Measurements from ENCODE around the gene RASD2.

RASD2 gene

DNA sequence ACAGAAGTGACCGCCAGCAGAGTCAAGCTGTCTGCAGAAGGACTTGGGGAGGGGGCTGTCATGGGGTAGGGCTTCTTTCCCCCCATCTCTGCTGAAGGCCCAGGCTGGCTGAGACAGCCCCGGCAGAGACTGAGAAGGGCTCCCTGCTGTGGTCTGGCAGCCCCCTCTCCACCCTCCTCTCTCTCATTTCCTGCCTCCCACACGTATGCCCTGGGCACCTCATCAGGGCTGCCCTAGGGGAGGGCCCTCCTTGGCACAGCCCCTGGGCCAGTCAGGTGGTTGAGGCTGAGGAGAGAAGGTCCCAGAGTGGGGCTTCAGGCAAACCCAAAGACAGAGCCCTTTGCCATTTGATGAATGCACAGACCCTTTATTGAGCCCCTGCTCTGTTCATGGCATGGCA lies 3.6 kb downstream of the RASD2 start:
- no peak for DNase-seq
- no peak overlapping the region for H3K14ac ChIP-seq (ENCODE audit: low read length in 2 of 2)
- H2AFZ ChIP-seq (ENCODE audit: low read depth, low read length): no peak overlapping the region
- H3K4ac ChIP-seq (ENCODE audit: low read depth in 1 of 2, low read length in 2 of 2): no peak overlapping the region
- no peak overlapping the region for H2BK120ac ChIP-seq (ENCODE audit: low read depth, low read length)
- H4K91ac ChIP-seq (ENCODE audit: low read length): peak overlapping the region; percentile 18
- H3K79me1 ChIP-seq (replicated peaks; ENCODE audit: low read length, poor library complexity, severe bottlenecking): no peaks in the 10 kb centered on the region
- H2AK5ac ChIP-seq (ENCODE audit: low read length, severe bottlenecking): no peak overlapping the region
- H3K4me1 ChIP-seq (ENCODE audit: control insufficient read depth, insufficient read depth, low read depth, low read length): peaks cover 24% of the 10 kb centered on the region
- WGBS: 57% methylated on average over 2 of the region's 3 CpGs
- no peak overlapping the region for H3K18ac ChIP-seq (ENCODE audit: low read depth in 1 of 2, low read length in 2 of 2)
- H2BK5ac ChIP-seq (ENCODE audit: low read depth, low read length, poor library complexity, severe bottlenecking): no peak overlapping the region
- peaks cover 68 to 93% of the 10 kb centered on the region in 2 experiments for H3K27me3 ChIP-seq (ENCODE audit: control insufficient read depth in 1 of 2, insufficient read depth in 1 of 2, low read length in 2 of 2)
- no peak overlapping the region for H3K27ac ChIP-seq (ENCODE audit: low read length, poor library complexity, severe bottlenecking)
- H4K8ac ChIP-seq (ENCODE audit: low read length): no peak overlapping the region
- no peak overlapping the region for H2BK15ac ChIP-seq (ENCODE audit: low read depth, poor library complexity, severe bottlenecking)
- H3K9me3 ChIP-seq (ENCODE audit: control insufficient read depth, low read length): no peaks in the 10 kb centered on the region
- no peak overlapping the region for H2BK12ac ChIP-seq (ENCODE audit: low read length in 2 of 2)
- H3K23ac ChIP-seq (ENCODE audit: low read length in 2 of 2): no peak overlapping the region
- no peak overlapping the region for H3K4me2 ChIP-seq (ENCODE audit: low read length, poor library complexity, severe bottlenecking)
- no peaks in the 10 kb centered on the region for H3K36me3 ChIP-seq (ENCODE audit: control insufficient read depth in 1 of 2, insufficient read depth in 2 of 2, low read depth in 1 of 2, low read length in 2 of 2)
- no peak overlapping the region for H3K4me3 ChIP-seq (ENCODE audit: insufficient read depth in 1 of 2, low read depth in 1 of 2, low read length in 2 of 2)
- no peak overlapping the region for H3K9ac ChIP-seq (ENCODE audit: low read length)

DNA sequence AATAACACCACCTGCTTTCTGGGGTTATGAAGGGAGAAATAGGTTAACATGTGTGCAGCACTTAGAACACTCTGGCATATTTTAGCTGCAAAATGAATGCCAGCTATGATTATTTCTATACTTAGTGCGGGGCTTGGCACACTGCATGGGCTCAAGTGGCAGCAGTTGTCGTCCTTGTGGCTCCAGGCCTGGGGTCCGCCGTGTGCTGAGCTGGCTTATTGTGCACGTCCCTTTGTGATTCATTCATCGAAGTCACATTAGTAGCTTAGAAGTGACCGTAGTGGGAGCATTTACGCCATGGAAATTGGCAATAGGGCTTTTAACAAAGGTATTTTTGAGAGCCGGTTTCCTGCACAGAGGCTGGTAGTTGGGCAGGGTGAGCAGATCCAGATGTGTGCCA lies 4.2 kb downstream of the RASD2 start:
- no peaks in the 10 kb centered on the region for H3K36me3 ChIP-seq (ENCODE audit: control insufficient read depth in 1 of 2, insufficient read depth in 2 of 2, low read depth in 1 of 2, low read length in 2 of 2)
- H3K4me3 ChIP-seq (ENCODE audit: insufficient read depth in 1 of 2, low read depth in 1 of 2, low read length in 2 of 2): no peak overlapping the region
- no peak overlapping the region for H3K4ac ChIP-seq (ENCODE audit: low read depth in 1 of 2, low read length in 2 of 2)
- H3K18ac ChIP-seq (ENCODE audit: low read depth in 1 of 2, low read length in 2 of 2): no peak overlapping the region
- no peaks in the 10 kb centered on the region for H3K79me1 ChIP-seq (replicated peaks; ENCODE audit: low read length, poor library complexity, severe bottlenecking)
- no peak overlapping the region for H2BK15ac ChIP-seq (ENCODE audit: low read depth, poor library complexity, severe bottlenecking)
- H2BK5ac ChIP-seq (ENCODE audit: low read depth, low read length, poor library complexity, severe bottlenecking): no peak overlapping the region
- no peaks in the 10 kb centered on the region for H3K9me3 ChIP-seq (ENCODE audit: control insufficient read depth, low read length)
- H3K4me1 ChIP-seq (ENCODE audit: control insufficient read depth, insufficient read depth, low read depth, low read length): peaks cover 22% of the 10 kb centered on the region
- H3K14ac ChIP-seq (ENCODE audit: low read length in 2 of 2): no peak overlapping the region
- no peak overlapping the region for H3K9ac ChIP-seq (ENCODE audit: low read length)
- no peak overlapping the region for H2AK5ac ChIP-seq (ENCODE audit: low read length, severe bottlenecking)
- WGBS: 84% methylated on average over 9 of the region's 9 CpGs
- H4K91ac ChIP-seq (ENCODE audit: low read length): no peak overlapping the region
- no peak for DNase-seq
- H2BK120ac ChIP-seq (ENCODE audit: low read depth, low read length): no peak overlapping the region
- peaks cover 68 to 92% of the 10 kb centered on the region in 2 experiments for H3K27me3 ChIP-seq (ENCODE audit: control insufficient read depth in 1 of 2, insufficient read depth in 1 of 2, low read length in 2 of 2)
- no peak overlapping the region for H3K27ac ChIP-seq (ENCODE audit: low read length, poor library complexity, severe bottlenecking)
- no peak overlapping the region for H2BK12ac ChIP-seq (ENCODE audit: low read length in 2 of 2)
- no peak overlapping the region for H2AFZ ChIP-seq (ENCODE audit: low read depth, low read length)
- no peak overlapping the region for H3K4me2 ChIP-seq (ENCODE audit: low read length, poor library complexity, severe bottlenecking)
- peak overlapping the region; percentile 13 for H4K8ac ChIP-seq (ENCODE audit: low read length)
- no peak overlapping the region for H3K23ac ChIP-seq (ENCODE audit: low read length in 2 of 2)

DNA sequence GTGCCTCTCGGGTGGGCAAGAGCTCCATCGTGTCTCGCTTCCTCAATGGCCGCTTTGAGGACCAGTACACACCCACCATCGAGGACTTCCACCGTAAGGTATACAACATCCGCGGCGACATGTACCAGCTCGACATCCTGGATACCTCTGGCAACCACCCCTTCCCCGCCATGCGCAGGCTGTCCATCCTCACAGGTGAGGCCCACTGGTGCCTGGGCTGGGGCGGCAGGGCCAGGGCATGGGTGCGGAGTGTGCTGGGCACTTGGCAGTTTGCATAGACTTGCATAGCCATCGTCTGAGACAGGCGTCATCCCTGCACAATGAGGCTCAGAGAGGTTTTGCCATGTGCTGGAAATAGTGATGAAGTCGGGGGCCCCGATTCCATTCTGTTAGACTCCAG lies 6.3 kb downstream of the RASD2 start:
- no peak for DNase-seq
- no peak overlapping the region for H2AFZ ChIP-seq (ENCODE audit: low read depth, low read length)
- WGBS: 95% methylated on average over 18 of the region's 18 CpGs

DNA sequence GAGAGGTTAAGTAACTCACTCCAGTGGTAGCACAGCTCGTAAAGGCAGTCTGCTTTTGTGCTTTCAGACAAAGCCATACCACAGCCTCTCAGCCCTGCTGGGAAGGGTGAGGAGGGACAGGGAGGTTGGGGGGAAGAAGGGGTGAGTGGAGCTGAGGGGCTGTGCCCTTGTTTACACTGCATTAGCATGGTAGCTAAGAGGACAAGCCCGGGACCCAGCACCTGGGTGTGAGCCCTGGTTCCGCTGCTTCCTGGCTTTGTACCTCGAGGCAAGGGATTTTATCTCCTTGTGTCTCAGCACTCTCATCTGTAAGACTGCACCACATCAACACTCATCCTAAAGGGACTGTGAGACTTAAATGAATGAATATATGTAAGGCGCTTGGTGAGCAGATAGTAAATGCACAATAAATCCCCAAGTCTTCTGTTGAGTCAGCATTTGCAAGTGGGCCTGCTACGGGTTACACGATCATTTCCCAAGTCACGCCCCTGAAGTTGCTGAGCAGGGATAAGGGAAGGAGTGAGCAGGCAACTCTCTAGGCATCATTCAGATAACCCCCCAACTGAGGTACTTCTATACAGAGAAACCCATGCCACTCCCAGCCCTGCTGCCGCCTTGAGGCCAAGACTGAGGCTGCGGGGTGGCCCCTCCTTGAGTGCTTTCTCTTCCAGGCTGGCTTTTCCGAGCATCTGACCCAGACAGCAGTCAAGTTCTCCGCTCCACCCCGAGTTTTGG lies 7.5 kb downstream of the RASD2 start:
- no peak overlapping the region for H3K27ac ChIP-seq (ENCODE audit: low read length, poor library complexity, severe bottlenecking)
- peaks cover 54 to 74% of the 10 kb centered on the region in 2 experiments for H3K27me3 ChIP-seq (ENCODE audit: control insufficient read depth in 1 of 2, insufficient read depth in 1 of 2, low read length in 2 of 2)
- no peak overlapping the region for H4K91ac ChIP-seq (ENCODE audit: low read length)
- H3K9me3 ChIP-seq (ENCODE audit: control insufficient read depth, low read length): no peaks in the 10 kb centered on the region
- H2BK5ac ChIP-seq (ENCODE audit: low read depth, low read length, poor library complexity, severe bottlenecking): no peak overlapping the region
- no peak overlapping the region for H3K4me2 ChIP-seq (ENCODE audit: low read length, poor library complexity, severe bottlenecking)
- H3K14ac ChIP-seq (ENCODE audit: low read length in 2 of 2): no peak overlapping the region
- peak overlapping the region; percentile 36 for H2BK15ac ChIP-seq (ENCODE audit: low read depth, poor library complexity, severe bottlenecking)
- H2BK12ac ChIP-seq (ENCODE audit: low read length in 2 of 2): peak overlapping the region in 1 of 2 experiments; percentile 46
- WGBS: 61% methylated on average over 11 of the region's 13 CpGs
- H4K8ac ChIP-seq (ENCODE audit: low read length): peak overlapping the region; percentile 47
- H2AFZ ChIP-seq (ENCODE audit: low read depth, low read length): no peak overlapping the region
- H3K79me1 ChIP-seq (replicated peaks; ENCODE audit: low read length, poor library complexity, severe bottlenecking): no peaks in the 10 kb centered on the region
- no peak overlapping the region for H3K4me3 ChIP-seq (ENCODE audit: insufficient read depth in 1 of 2, low read depth in 1 of 2, low read length in 2 of 2)
- H3K4ac ChIP-seq (ENCODE audit: low read depth in 1 of 2, low read length in 2 of 2): no peak overlapping the region
- H3K9ac ChIP-seq (ENCODE audit: low read length): no peak overlapping the region
- H3K4me1 ChIP-seq (ENCODE audit: control insufficient read depth, insufficient read depth, low read depth, low read length): peaks cover 6% of the 10 kb centered on the region
- H3K18ac ChIP-seq (ENCODE audit: low read depth in 1 of 2, low read length in 2 of 2): peak overlapping the region in 1 of 2 experiments; percentile 35
- H2AK5ac ChIP-seq (ENCODE audit: low read length, severe bottlenecking): no peak overlapping the region
- DNase-seq: peak; percentile 30
- no peaks in the 10 kb centered on the region for H3K36me3 ChIP-seq (ENCODE audit: control insufficient read depth in 1 of 2, insufficient read depth in 2 of 2, low read depth in 1 of 2, low read length in 2 of 2)
- H2BK120ac ChIP-seq (ENCODE audit: low read depth, low read length): peak overlapping the region; percentile 19
- no peak overlapping the region for H3K23ac ChIP-seq (ENCODE audit: low read length in 2 of 2)

More for the DNA sequence above, 6.3 kb downstream of the RASD2 start:
- Histone ChIP-seq H3K27ac (ENCODE audit: low read length, poor library complexity, severe bottlenecking) (no peak overlapping the region), H3K4me1 (ENCODE audit: control insufficient read depth, insufficient read depth, low read depth, low read length) (peaks cover 9% of the 10 kb centered on the region), H3K18ac (ENCODE audit: low read depth in 1 of 2, low read length in 2 of 2) (no peak overlapping the region), H4K91ac (ENCODE audit: low read length) (no peak overlapping the region), H2BK15ac (ENCODE audit: low read depth, poor library complexity, severe bottlenecking) (no peak overlapping the region), H3K4me2 (ENCODE audit: low read length, poor library complexity, severe bottlenecking) (no peak overlapping the region), H3K9ac (ENCODE audit: low read length) (no peak overlapping the region), H3K9me3 (ENCODE audit: control insufficient read depth, low read length) (no peaks in the 10 kb centered on the region), H3K36me3 (ENCODE audit: control insufficient read depth in 1 of 2, insufficient read depth in 2 of 2, low read depth in 1 of 2, low read length in 2 of 2) (no peaks in the 10 kb centered on the region), H4K8ac (ENCODE audit: low read length) (no peak overlapping the region), H2AK5ac (ENCODE audit: low read length, severe bottlenecking) (no peak overlapping the region), H2BK12ac (ENCODE audit: low read length in 2 of 2) (no peak overlapping the region), H3K79me1 (replicated peaks; ENCODE audit: low read length, poor library complexity, severe bottlenecking) (no peaks in the 10 kb centered on the region), H3K4ac (ENCODE audit: low read depth in 1 of 2, low read length in 2 of 2) (no peak overlapping the region), H3K27me3 (ENCODE audit: control insufficient read depth in 1 of 2, insufficient read depth in 1 of 2, low read length in 2 of 2) (peaks cover 67 to 87% of the 10 kb centered on the region in 2 experiments), H2BK5ac (ENCODE audit: low read depth, low read length, poor library complexity, severe bottlenecking) (no peak overlapping the region), H3K23ac (ENCODE audit: low read length in 2 of 2) (no peak overlapping the region), H3K14ac (ENCODE audit: low read length in 2 of 2) (no peak overlapping the region), H3K4me3 (ENCODE audit: insufficient read depth in 1 of 2, low read depth in 1 of 2, low read length in 2 of 2) (no peak overlapping the region), H2BK120ac (ENCODE audit: low read depth, low read length) (no peak overlapping the region)
